ENCODE data around the gene VAX1.
"Not testable (repeated sequence)": the region's sequence is repeated elsewhere in the genome, so short reads cannot be mapped to it uniquely, and the experiment has no call there.

Gene VAX1

GRCh38 chr10:117094856-117095255 lies 43.2 kb downstream of the VAX1 start:
- no peak for TF ChIP-seq CTCF (IDR thresholded peaks at IDR 0.05)
- no peak for DNase-seq

GRCh38 chr10:117092386-117092785 lies 45.7 kb downstream of the VAX1 start:
- Mint-ChIP-seq H3K4me1 (peaks cover 20% of the 10 kb centered on the region), H3K9me3 (no peaks in the 10 kb centered on the region), H3K27ac (no peak overlapping the region), H3K27me3 (ENCODE audit: low read depth, poor library complexity) (peaks cover 38% of the 10 kb centered on the region), H3K4me3 (no peak overlapping the region), H3K36me3 (ENCODE audit: low read depth) (no peaks in the 10 kb centered on the region)
- TF ChIP-seq CTCF (IDR thresholded peaks at IDR 0.05): no peak
- no peak for DNase-seq

More at GRCh38 chr10:117094856-117095255, 43.2 kb downstream of the VAX1 start:
- Mint-ChIP-seq H3K27me3 (ENCODE audit: low read depth, poor library complexity) (peaks cover 25% of the 10 kb centered on the region), H3K4me3 (no peak overlapping the region), H3K27ac (no peak overlapping the region), H3K9me3 (no peaks in the 10 kb centered on the region), H3K4me1 (peaks cover 20% of the 10 kb centered on the region), H3K36me3 (ENCODE audit: low read depth) (no peaks in the 10 kb centered on the region)

GRCh38 chr10:117090834-117091233 lies 47.2 kb downstream of the VAX1 start:
- Mint-ChIP-seq H3K36me3 (ENCODE audit: low read depth) (no peaks in the 10 kb centered on the region), H3K27me3 (ENCODE audit: low read depth, poor library complexity) (peaks cover 34% of the 10 kb centered on the region), H3K4me1 (peaks cover 20% of the 10 kb centered on the region), H3K4me3 (no peak overlapping the region), H3K27ac (no peak overlapping the region), H3K9me3 (peaks cover 7% of the 10 kb centered on the region)
- DNase-seq: no peak
- TF ChIP-seq CTCF (IDR thresholded peaks at IDR 0.05): no peak

GRCh38 chr10:117087521-117087920 lies 50.5 kb downstream of the VAX1 start:
- peaks cover 7% of the 10 kb centered on the region for H3K36me3 Mint-ChIP-seq (ENCODE audit: low read depth)

GRCh38 chr10:117086546-117086945 lies 51.5 kb downstream of the VAX1 start:
- H3K9me3 Mint-ChIP-seq: peaks cover 22% of the 10 kb centered on the region
- peaks cover 20% of the 10 kb centered on the region for H3K27me3 Mint-ChIP-seq (ENCODE audit: low read depth, poor library complexity)
- H3K4me1 Mint-ChIP-seq: peaks cover 19% of the 10 kb centered on the region
- peaks cover 7% of the 10 kb centered on the region for H3K36me3 Mint-ChIP-seq (ENCODE audit: low read depth)
- no peak overlapping the region for H3K4me3 Mint-ChIP-seq
- no peak overlapping the region for H3K27ac Mint-ChIP-seq
- no peak for TF ChIP-seq CTCF (IDR thresholded peaks at IDR 0.05)
- DNase-seq: no peak

More at GRCh38 chr10:117087521-117087920, 50.5 kb downstream of the VAX1 start:
- Mint-ChIP-seq H3K27ac (no peak overlapping the region), H3K4me1 (peaks cover 26% of the 10 kb centered on the region), H3K27me3 (ENCODE audit: low read depth, poor library complexity) (peaks cover 20% of the 10 kb centered on the region), H3K4me3 (no peak overlapping the region), H3K9me3 (peaks cover 22% of the 10 kb centered on the region)
- DNase-seq: no peak
- TF ChIP-seq CTCF (IDR thresholded peaks at IDR 0.05): no peak

GRCh38 chr10:117084421-117085246 lies 53.4 kb downstream of the VAX1 start:
- DNase-seq: peak; percentile 27
- H3K27ac Mint-ChIP-seq; H3K36me3 Mint-ChIP-seq (ENCODE audit: low read depth); H3K4me1 Mint-ChIP-seq: not testable (repeated sequence)
- peak overlapping the region; percentile 59 for H3K4me3 Mint-ChIP-seq
- H3K27me3 Mint-ChIP-seq (ENCODE audit: low read depth, poor library complexity): peaks cover 11% of the 10 kb centered on the region
- H3K9me3 Mint-ChIP-seq: peaks cover 25% of the 10 kb centered on the region
